H1 (cell line): ENCODE results near the gene SWI5. TPM values are rescaled to one million over a fixed set of nuclear protein-coding genes. Genes with fewer than 3 reads are reported as not detected.
A peak's percentile ranks its signal among the peaks of the same experiment; 100 is the strongest.

Source experiments
- BCL11A ChIP-seq, 2 experiments: IDR thresholded peaks; one replicate each; pipeline ENCODE4 v1.6.1; 2011; ENCODE audit warnings: low read depth in 2 of 2, low read length in 2 of 2, mild to moderate bottlenecking in 2 of 2
- BRCA1 ChIP-seq: IDR thresholded peaks from 2 replicates; pipeline ENCODE4 v1.6.1; 2012; ENCODE audit warnings: low read depth, low read length, improper control_type of control experiment
- CHD1 ChIP-seq: IDR thresholded peaks from 2 replicates; pipeline ENCODE4 v1.6.1; 2012; ENCODE audit warnings: low read depth, low read length, improper control_type of control experiment
- EP300 ChIP-seq, 2 experiments: IDR thresholded peaks; 1 replicate in 1 of 2; 2 replicates in 1 of 2; pipeline ENCODE4 v1.6.1; 2011 to 2012; ENCODE audit warnings: low read depth in 2 of 2, low read length in 2 of 2, mild to moderate bottlenecking in 2 of 2, borderline replicate concordance in 1 of 2, inconsistent platforms in 1 of 2, moderate library complexity in 1 of 2
- GABPA ChIP-seq: IDR thresholded peaks from 2 replicates; pipeline ENCODE4 v1.6.1; 2011; ENCODE audit warnings: mild to moderate bottlenecking, low read length, moderate library complexity, borderline replicate concordance; ENCODE audit not compliant: insufficient read depth
- HDAC2 ChIP-seq, 2 experiments: fragments of 300-600 bp in 1 of 2; sonication (generic) in 1 of 2; IDR thresholded peaks; 2 replicates each; pipeline ENCODE4 v1.6.1; 2011 to 2012; ENCODE audit warnings: low read depth in 2 of 2, low read length in 2 of 2, mild to moderate bottlenecking in 2 of 2, moderate library complexity in 2 of 2, borderline replicate concordance in 1 of 2, inconsistent platforms in 1 of 2
- HDAC6 ChIP-seq: IDR thresholded peaks from one replicate; pipeline ENCODE4 v1.7.1; 2012; ENCODE audit warnings: low read depth, mild to moderate bottlenecking, inconsistent platforms, low read length, moderate library complexity
- JUN ChIP-seq: IDR thresholded peaks from 2 replicates; pipeline ENCODE4 v1.6.1; 2011; ENCODE audit warnings: low read depth, mild to moderate bottlenecking, improper control_type of control experiment, low read length
- NRF1 ChIP-seq: IDR thresholded peaks from 2 replicates; pipeline ENCODE4 v1.6.1; 2011; ENCODE audit warnings: mild to moderate bottlenecking, low read depth, low read length, improper control_type of control experiment
- PHF8 ChIP-seq: fragments of 200-600 bp; sonication (generic); conservative IDR thresholded peaks from 2 replicates; pipeline ENCODE4 v1.7.1; 2012; ENCODE audit warnings: low read depth, mild to moderate bottlenecking, inconsistent platforms, low read length, moderate library complexity
- POU5F1 ChIP-seq: IDR thresholded peaks from 2 replicates; pipeline ENCODE4 v1.6.1; 2011; ENCODE audit warnings: low read depth, mild to moderate bottlenecking, low read length, moderate library complexity
- RBBP5 ChIP-seq: IDR thresholded peaks from 2 replicates; pipeline ENCODE4 v1.7.1; 2012; ENCODE audit warnings: low read depth, mild to moderate bottlenecking, inconsistent platforms, low read length, moderate library complexity, borderline replicate concordance
- RFX5 ChIP-seq: IDR thresholded peaks from 2 replicates; pipeline ENCODE4 v1.6.1; 2011; ENCODE audit warnings: low read depth, low read length, improper control_type of control experiment, borderline replicate concordance
- RXRA ChIP-seq: IDR thresholded peaks from 2 replicates; pipeline ENCODE4 v1.6.1; 2011; ENCODE audit warnings: low read depth, mild to moderate bottlenecking, low read length, moderate library complexity; ENCODE audit not compliant: insufficient read depth
- SAP30 ChIP-seq: fragments of 300-600 bp; sonication (generic); IDR thresholded peaks from 2 replicates; pipeline ENCODE4 v1.7.1; 2012; ENCODE audit warnings: low read length, moderate library complexity, mild to moderate bottlenecking, inconsistent platforms; ENCODE audit not compliant: insufficient read depth, insufficient replicate concordance
- SIRT6 ChIP-seq: IDR thresholded peaks from one replicate; pipeline ENCODE4 v1.7.1; 2012; ENCODE audit warnings: low read length, inconsistent platforms
- SIX5 ChIP-seq: IDR thresholded peaks from 2 replicates; pipeline ENCODE4 v1.6.1; 2011; ENCODE audit warnings: mild to moderate bottlenecking, low read depth, low read length
- SP1 ChIP-seq: IDR thresholded peaks from 2 replicates; pipeline ENCODE4 v1.6.1; 2011; ENCODE audit warnings: low read depth, low read length
- SP2 ChIP-seq: IDR thresholded peaks from 2 replicates; pipeline ENCODE4 v1.6.1; 2012; ENCODE audit warnings: mild to moderate bottlenecking, low read length, inconsistent platforms
- polyA plus RNA-seq, 7 experiments: library from polyadenylated mRNA; depleted of rRNA in 3 of 7; stranded (reverse) in 5 of 7; unstranded in 2 of 7; fragments of >200 nt in 5 of 7; fragments of 200-250 nt in 2 of 7; gene quantifications; 1 replicate in 5 of 7; 2 replicates in 1 of 7; 4 replicates in 1 of 7; pipeline versions ENCODE4 v1.2.1 to v1.2.3, GENCODE V29; 2011 to 2013; ENCODE audit warnings: missing spikeins in 2 of 7, mixed read lengths in 2 of 7
- total RNA-seq: library from RNA; stranded (reverse); fragmentation: NEBNext Ultra II Directional; extraction: Animal tissue kit (Norgen Biotek cat#: 25700); gene quantifications from 2 replicates; pipeline ENCODE4 v1.2.1, GENCODE V29; 2021
- TF ChIP-seq, protein P1 (sequence below): IDR thresholded peaks from 2 replicates; pipeline ENCODE4 v1.6.1; 2012; ENCODE audit warnings: inconsistent platforms
- TF ChIP-seq, protein P2 (sequence below): IDR thresholded peaks from 2 replicates; pipeline ENCODE4 v1.6.1; 2012; ENCODE audit warnings: inconsistent platforms

Gene SWI5
- total and polyA plus RNA-seq, 2 of the 8 experiments (the other 6 are each of a cell fraction or from before 2014, with no cell fraction given) = 29.0 to 59.5 TPM

- TF ChIP-seq SIX5 = no peak
- no peak for TF ChIP-seq GABPA
- no peak for TF ChIP-seq RXRA
- TF ChIP-seq, protein P1, sequence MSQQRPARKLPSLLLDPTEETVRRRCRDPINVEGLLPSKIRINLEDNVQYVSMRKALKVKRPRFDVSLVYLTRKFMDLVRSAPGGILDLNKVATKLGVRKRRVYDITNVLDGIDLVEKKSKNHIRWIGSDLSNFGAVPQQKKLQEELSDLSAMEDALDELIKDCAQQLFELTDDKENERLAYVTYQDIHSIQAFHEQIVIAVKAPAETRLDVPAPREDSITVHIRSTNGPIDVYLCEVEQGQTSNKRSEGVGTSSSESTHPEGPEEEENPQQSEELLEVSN = no peak
- no peak for TF ChIP-seq SAP30
- TF ChIP-seq BRCA1 = no peak
- TF ChIP-seq RBBP5 = 0 out of 2 replicates have a peak, but pooled peaks have one; percentile 24
- TF ChIP-seq RFX5 = no peak
- no peak for TF ChIP-seq POU5F1
- no peak for TF ChIP-seq SIRT6
- peak in 1 of 2 experiments; percentile 29; a peak in 1 of 3 replicates for TF ChIP-seq EP300 (IDR thresholded peaks at IDR 0.05; ENCODE audit: borderline replicate concordance in 1 of 2, low read depth in 2 of 2, low read length in 2 of 2)
- TF ChIP-seq SP2 = no peak
- no peak for TF ChIP-seq HDAC2 (IDR thresholded peaks at IDR 0.05; ENCODE audit: borderline replicate concordance in 1 of 2, low read depth in 2 of 2, low read length in 2 of 2)
- no peak for TF ChIP-seq HDAC6
- TF ChIP-seq PHF8 = peak; percentile 11; the same call in 1 of the 2 replicates
- TF ChIP-seq JUN = no peak
- TF ChIP-seq, protein P2, sequence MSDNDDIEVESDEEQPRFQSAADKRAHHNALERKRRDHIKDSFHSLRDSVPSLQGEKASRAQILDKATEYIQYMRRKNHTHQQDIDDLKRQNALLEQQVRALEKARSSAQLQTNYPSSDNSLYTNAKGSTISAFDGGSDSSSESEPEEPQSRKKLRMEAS = peak; percentile 12; the same call in 1 of the 2 replicates
- TF ChIP-seq BCL11A (IDR thresholded peaks at IDR 0.05; ENCODE audit: low read depth in 2 of 2, low read length in 2 of 2) = no peak
- peak; percentile 15; the same call in 1 of the 2 replicates for TF ChIP-seq NRF1
- no peak for TF ChIP-seq CHD1
- TF ChIP-seq SP1 = 0 out of 2 replicates have a peak, but pooled peaks have one; percentile 39
Observed at GRCh38 chr9:128249908-128250838, 25.9 kb upstream of the SWI5 start (continued).
